BJ (cell line): ENCODE results near the gene U2AF2. TPM values are rescaled to one million over a fixed set of nuclear protein-coding genes. Genes with fewer than 3 reads are reported as not detected.

Source experiments
- CTCF ChIA-PET: fragments of 350-600 bp; formaldehyde crosslinking; extraction: SDS; loops from one replicate; lab custom pipeline; 2021; ENCODE audit warnings: antibody characterized with exemption, inconsistent platforms; lab: Yijun Ruan, JAX
- POLR2A ChIA-PET: fragments of 300-600 bp; sonication (Branson Sonifier 250); formaldehyde crosslinking; extraction: SDS; loops from one replicate; lab custom pipeline; 2021; ENCODE audit warnings: antibody characterized with exemption; lab: Charles Lee
- DNase-seq: peaks from one replicate; pipeline ENCODE4 v3.0.0-alpha.2; 2011; ENCODE audit warnings: low read depth
- H3K27me3 ChIP-seq: 2 replicates; pipeline ENCODE4 v1.6.0; 2011; ENCODE audit warnings: low read length; ENCODE audit not compliant: control insufficient read depth, insufficient read depth
- H3K36me3 ChIP-seq: 2 replicates; pipeline ENCODE4 v1.5.1; 2011; ENCODE audit warnings: low read length; ENCODE audit not compliant: control insufficient read depth, insufficient read depth
- H3K4me3 ChIP-seq: 2 replicates; pipeline ENCODE4 v1.5.1; 2011; ENCODE audit warnings: low read depth, mild to moderate bottlenecking, control low read depth, low read length
- polyA plus RNA-seq: library from polyadenylated mRNA; depleted of rRNA; stranded (reverse); fragments of >200 nt; gene quantifications from 2 replicates; pipeline ENCODE4 v1.2.3, GENCODE V29; 2011
- TF ChIP-seq, protein P1 (sequence below): IDR thresholded peaks from 2 replicates; pipeline ENCODE4 v1.5.1; 2011; ENCODE audit warnings: low read depth, mild to moderate bottlenecking, control low read depth, inconsistent platforms, low read length, moderate library complexity; ENCODE audit not compliant: insufficient read depth

The U2AF2 gene
- polyA plus RNA-seq, 1 experiment = 170 TPM

DNA sequence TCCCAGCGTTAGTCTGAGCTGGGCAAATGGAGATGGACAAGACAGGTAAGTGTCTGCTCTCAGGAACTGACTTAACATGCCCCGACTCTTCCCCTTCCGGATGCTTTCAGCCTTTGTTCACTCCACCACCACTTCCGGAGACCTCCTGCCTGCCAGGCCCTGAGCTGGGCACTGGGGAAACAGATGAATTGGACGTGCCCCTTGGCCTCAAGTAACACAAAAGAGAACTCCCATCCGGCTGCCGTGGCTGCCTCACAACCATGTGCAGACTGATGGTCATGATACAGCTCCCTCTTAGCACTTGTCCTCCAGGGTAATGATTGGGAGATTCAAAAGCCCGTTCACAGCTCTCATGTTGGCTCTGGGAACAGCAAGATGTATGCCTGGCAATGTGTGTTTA, 37.4 kb upstream of the U2AF2 start:
- no peak for DNase-seq
- TF ChIP-seq, protein P1, sequence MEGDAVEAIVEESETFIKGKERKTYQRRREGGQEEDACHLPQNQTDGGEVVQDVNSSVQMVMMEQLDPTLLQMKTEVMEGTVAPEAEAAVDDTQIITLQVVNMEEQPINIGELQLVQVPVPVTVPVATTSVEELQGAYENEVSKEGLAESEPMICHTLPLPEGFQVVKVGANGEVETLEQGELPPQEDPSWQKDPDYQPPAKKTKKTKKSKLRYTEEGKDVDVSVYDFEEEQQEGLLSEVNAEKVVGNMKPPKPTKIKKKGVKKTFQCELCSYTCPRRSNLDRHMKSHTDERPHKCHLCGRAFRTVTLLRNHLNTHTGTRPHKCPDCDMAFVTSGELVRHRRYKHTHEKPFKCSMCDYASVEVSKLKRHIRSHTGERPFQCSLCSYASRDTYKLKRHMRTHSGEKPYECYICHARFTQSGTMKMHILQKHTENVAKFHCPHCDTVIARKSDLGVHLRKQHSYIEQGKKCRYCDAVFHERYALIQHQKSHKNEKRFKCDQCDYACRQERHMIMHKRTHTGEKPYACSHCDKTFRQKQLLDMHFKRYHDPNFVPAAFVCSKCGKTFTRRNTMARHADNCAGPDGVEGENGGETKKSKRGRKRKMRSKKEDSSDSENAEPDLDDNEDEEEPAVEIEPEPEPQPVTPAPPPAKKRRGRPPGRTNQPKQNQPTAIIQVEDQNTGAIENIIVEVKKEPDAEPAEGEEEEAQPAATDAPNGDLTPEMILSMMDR = no peak
- Histone ChIP-seq H3K27me3 (no peaks in the 10 kb centered on the region), H3K36me3 (peaks cover 25% of the 10 kb centered on the region), H3K4me3 (no peak overlapping the region)
- CTCF ChIA-PET = interaction anchor here (5.0 kb wide), 1 partner anchor 11 kb away, joined by 40 read pairs; the partner anchor contains the start of gene ZNF865
- POLR2A ChIA-PET = no interaction called here

DNA sequence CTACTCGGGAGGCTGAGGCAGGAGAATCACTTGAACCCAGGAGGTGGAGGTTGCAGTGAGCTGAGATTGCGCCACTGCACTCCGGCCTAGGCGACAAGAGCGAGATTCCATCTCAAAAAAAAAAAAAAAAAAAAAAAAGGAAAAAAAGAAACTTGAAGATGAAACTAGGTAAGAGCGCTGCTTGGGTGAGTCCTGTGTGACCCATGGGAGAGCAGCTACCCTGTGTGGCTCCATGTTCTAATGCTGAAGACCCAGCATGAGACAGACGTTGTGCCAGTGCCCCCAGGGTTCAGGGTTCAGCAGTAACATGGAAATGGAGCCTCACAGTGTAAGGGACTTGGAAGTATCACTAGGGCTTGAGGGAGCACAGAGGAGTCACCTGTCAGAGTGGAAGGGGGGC, 36.4 kb upstream of the U2AF2 start:
- H3K4me3 ChIP-seq = no peak overlapping the region
- no peaks in the 10 kb centered on the region for H3K27me3 ChIP-seq
- peaks cover 25% of the 10 kb centered on the region for H3K36me3 ChIP-seq
- TF ChIP-seq, protein P1 = no peak
- ChIA-PET POLR2A (interaction anchor here (0.6 kb wide), 1 partner anchor 19 kb away, joined by 3 read pairs; the partner anchor contains the start of gene FIZ1), CTCF (interaction anchor here (1.8 to 5.0 kb wide), 4 partner anchors 12 to 115 kb away, joined by 4 to 40 read pairs (median 4); partner anchors contain the start of gene ZNF865)
- no peak for DNase-seq

DNA sequence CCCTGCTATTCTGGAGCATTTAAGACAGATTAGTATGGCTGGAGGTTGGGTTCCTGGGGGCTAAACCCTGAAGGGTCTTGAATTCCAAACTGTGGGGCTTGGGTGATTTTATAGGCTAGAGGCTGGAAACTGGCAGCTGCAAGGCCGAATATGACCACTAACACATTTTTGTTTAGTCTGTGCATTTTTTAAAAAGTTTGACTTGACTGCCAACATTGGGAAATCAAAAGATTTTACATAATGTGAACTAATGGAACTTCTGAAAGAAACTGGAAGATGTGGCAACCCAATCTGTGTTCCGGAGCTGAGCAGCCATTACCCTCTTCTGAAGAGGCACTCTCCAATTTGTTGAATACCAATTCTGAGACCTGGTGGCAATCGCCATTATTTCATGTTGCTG, 35.5 kb upstream of the U2AF2 start:
- POLR2A ChIA-PET = no interaction called here
- TF ChIP-seq, protein P1 = no peak
- H3K27me3 ChIP-seq = no peaks in the 10 kb centered on the region
- H3K36me3 ChIP-seq = peaks cover 23% of the 10 kb centered on the region
- no peak overlapping the region for H3K4me3 ChIP-seq
- no peak for DNase-seq
- CTCF ChIA-PET = interaction anchor here (0.5 to 5.0 kb wide), 9 partner anchors 8 to 193 kb away, joined by 3 to 40 read pairs (median 4); partner anchors contain the start of gene ZNF865

DNA sequence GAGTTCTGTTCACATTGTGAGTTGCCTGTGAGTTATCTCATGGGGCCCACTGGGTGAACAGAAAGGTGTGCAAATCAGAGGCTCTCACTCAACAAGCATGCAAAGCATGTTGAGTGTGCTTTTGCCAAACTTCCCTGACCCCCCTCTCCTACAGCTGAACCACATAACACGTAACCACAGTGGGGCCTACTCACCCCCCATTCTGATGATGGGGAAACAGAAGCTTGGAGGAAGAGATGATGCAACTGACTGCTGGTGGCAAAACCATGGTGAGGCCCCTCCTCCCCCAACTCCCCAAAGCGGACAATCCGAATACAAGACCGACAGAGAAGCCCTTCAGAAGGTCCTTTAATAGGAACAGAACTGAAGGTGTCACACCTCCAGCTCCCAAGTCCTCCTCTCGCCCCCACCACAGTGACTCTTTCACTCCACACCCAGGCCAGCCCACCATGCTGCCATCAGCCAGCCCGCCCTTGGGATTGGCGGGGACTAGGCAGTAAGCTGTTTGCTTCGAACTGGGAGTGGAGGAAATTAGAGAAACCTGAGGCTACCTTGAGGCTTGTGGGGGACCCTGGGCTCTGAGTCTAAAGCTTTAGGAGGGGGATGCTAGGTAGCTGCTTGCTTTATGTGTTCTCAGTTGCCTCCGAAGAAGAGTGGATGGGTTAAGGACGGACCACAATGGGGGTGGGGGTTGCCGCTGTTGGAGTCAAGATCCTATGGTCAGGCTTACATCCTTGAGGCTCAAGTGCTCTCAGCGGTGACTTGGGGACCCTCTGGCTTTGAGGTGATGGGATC, 34.2 kb upstream of the U2AF2 start:
- DNase-seq = no peak
- TF ChIP-seq, protein P1 = no peak
- H3K4me3 ChIP-seq = no peak overlapping the region
- ChIA-PET POLR2A (no interaction called here), CTCF (interaction anchor here (1.2 to 5.0 kb wide), 5 partner anchors 11 to 153 kb away, joined by 3 to 40 read pairs (median 5); partner anchors contain the start of gene ZNF865)
- peaks cover 21% of the 10 kb centered on the region for H3K36me3 ChIP-seq
- H3K27me3 ChIP-seq = no peaks in the 10 kb centered on the region

- CTCF ChIA-PET = interaction anchor here (1.9 to 5.0 kb wide), 2 partner anchors 11 to 15 kb away, joined by 7 to 40 read pairs; partner anchors contain the start of gene ZNF865
- Histone ChIP-seq H3K27me3 (no peaks in the 10 kb centered on the region), H3K4me3 (no peak overlapping the region), H3K36me3 (peaks cover 19% of the 10 kb centered on the region)
- TF ChIP-seq, protein P1 = no peak
- POLR2A ChIA-PET = no interaction called here
- no peak for DNase-seq
Observed at GRCh38 chr19:55621205-55621672, 33.6 kb upstream of the U2AF2 start.
